HL-60 (cell line): ENCODE data around the gene HLA-DOB.

Source experiments
- GABPA ChIP-seq: IDR thresholded peaks from 2 replicates; pipeline ENCODE4 v1.6.1; 2012; ENCODE audit warnings: low read depth
- POLR2AphosphoS5 ChIP-seq: IDR thresholded peaks from 2 replicates; pipeline ENCODE4 v1.6.1; 2012; ENCODE audit warnings: low read depth
- SPI1 ChIP-seq: IDR thresholded peaks from 2 replicates; pipeline ENCODE4 v1.6.1; 2012; ENCODE audit warnings: low read depth, mild to moderate bottlenecking, borderline replicate concordance
- TF ChIP-seq, protein P1 (sequence below): IDR thresholded peaks from 2 replicates; pipeline ENCODE4 v1.6.1; 2012; ENCODE audit warnings: low read depth; ENCODE audit not compliant: insufficient replicate concordance
- TF ChIP-seq, protein P2 (sequence below): IDR thresholded peaks from one replicate; pipeline ENCODE4 v1.5.1; 2011; ENCODE audit warnings: low read length, control low read depth, inconsistent platforms; ENCODE audit not compliant: insufficient read depth

GRCh38 chr6:32858194-32858593 lies 41.4 kb upstream of the HLA-DOB start:
- TF ChIP-seq, protein P1, sequence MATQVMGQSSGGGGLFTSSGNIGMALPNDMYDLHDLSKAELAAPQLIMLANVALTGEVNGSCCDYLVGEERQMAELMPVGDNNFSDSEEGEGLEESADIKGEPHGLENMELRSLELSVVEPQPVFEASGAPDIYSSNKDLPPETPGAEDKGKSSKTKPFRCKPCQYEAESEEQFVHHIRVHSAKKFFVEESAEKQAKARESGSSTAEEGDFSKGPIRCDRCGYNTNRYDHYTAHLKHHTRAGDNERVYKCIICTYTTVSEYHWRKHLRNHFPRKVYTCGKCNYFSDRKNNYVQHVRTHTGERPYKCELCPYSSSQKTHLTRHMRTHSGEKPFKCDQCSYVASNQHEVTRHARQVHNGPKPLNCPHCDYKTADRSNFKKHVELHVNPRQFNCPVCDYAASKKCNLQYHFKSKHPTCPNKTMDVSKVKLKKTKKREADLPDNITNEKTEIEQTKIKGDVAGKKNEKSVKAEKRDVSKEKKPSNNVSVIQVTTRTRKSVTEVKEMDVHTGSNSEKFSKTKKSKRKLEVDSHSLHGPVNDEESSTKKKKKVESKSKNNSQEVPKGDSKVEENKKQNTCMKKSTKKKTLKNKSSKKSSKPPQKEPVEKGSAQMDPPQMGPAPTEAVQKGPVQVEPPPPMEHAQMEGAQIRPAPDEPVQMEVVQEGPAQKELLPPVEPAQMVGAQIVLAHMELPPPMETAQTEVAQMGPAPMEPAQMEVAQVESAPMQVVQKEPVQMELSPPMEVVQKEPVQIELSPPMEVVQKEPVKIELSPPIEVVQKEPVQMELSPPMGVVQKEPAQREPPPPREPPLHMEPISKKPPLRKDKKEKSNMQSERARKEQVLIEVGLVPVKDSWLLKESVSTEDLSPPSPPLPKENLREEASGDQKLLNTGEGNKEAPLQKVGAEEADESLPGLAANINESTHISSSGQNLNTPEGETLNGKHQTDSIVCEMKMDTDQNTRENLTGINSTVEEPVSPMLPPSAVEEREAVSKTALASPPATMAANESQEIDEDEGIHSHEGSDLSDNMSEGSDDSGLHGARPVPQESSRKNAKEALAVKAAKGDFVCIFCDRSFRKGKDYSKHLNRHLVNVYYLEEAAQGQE = no peak
- TF ChIP-seq, protein P2, sequence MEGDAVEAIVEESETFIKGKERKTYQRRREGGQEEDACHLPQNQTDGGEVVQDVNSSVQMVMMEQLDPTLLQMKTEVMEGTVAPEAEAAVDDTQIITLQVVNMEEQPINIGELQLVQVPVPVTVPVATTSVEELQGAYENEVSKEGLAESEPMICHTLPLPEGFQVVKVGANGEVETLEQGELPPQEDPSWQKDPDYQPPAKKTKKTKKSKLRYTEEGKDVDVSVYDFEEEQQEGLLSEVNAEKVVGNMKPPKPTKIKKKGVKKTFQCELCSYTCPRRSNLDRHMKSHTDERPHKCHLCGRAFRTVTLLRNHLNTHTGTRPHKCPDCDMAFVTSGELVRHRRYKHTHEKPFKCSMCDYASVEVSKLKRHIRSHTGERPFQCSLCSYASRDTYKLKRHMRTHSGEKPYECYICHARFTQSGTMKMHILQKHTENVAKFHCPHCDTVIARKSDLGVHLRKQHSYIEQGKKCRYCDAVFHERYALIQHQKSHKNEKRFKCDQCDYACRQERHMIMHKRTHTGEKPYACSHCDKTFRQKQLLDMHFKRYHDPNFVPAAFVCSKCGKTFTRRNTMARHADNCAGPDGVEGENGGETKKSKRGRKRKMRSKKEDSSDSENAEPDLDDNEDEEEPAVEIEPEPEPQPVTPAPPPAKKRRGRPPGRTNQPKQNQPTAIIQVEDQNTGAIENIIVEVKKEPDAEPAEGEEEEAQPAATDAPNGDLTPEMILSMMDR = no peak
- TF ChIP-seq POLR2AphosphoS5 (no peak), GABPA (no peak), SPI1 (0 out of 2 replicates have a peak, but pooled peaks have one; percentile 9)
